SK-N-DZ (cell line): ENCODE results near the gene CTSH.
A peak's percentile ranks its signal among the peaks of the same experiment; 100 is the strongest.
"Not testable (repeated sequence)": the region's sequence is repeated elsewhere in the genome, so short reads cannot be mapped to it uniquely, and the experiment has no call there.

Experiments used
- DNase-seq: peaks from one replicate; pipeline ENCODE4 v3.0.0-alpha.2; 2015; ENCODE audit warnings: low spot score
- small RNA-seq, 2 experiments: library from RNA; depleted of rRNA; stranded (forward); fragments of <200 nt; gene quantifications; one replicate each; pipeline ENCODE3, GENCODE V24; 2014

CTSH gene

DNA sequence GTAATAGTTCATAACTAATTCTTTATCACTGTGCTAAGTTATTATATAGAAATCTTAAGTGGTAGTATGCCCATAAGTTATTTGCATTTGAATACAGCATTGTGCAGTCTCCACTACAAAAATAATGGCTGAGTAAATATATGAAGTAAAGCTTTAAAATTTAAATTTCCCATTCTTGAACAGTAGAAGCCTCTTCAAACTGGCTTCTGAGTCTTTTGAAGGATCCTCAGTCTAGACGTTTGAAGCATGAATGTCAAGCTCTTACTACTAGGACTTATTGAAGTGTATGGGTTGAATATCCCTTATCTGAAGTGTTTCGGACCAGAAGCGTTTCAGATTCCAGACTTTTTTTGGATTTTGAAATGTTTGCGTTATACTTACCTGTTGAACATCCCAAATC lies 55.8 kb downstream of the CTSH start:
- DNase-seq: no peak

GRCh38 chr15:78881681-78882080 lies 63.2 kb downstream of the CTSH start:
- no peak for DNase-seq

GRCh38 chr15:78880813-78881212 lies 64.0 kb downstream of the CTSH start:
- DNase-seq: no peak

DNA sequence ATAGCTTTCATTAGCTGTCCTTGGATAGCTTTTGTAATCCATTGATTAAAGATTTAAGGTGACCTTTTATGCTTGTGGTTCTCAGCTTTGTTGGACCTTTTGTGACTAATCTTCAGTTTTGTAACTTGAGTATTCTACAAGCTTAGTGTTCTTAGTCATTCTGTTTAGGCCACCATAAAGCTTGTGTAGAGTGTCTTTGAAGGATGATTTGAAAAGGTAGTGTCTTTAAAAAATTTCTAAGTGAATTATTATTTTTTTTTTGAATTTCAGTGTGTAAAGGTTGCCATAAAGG lies 64.7 kb downstream of the CTSH start:
- DNase-seq: no peak

GRCh38 chr15:78879517-78880241 lies 65.2 kb downstream of the CTSH start:
- DNase-seq: no peak

DNA sequence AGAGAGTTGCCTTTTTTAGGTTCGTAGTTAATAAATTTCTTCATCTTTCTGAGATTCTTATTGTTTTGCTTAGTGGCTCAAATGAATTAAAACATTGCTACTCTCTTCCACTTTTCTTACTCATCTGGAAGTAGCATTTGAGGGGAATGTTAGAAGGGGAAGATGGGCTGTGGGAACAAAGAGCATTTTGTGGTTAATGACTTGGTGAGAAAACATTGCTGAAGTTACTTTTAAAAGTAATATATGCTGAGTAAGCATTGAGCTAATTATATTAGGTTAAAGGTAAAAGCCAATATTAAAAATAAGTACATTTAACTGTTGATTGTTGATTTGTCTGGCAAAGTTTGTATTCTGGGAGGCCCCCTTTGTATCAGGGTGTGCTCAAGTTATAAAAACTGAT lies 66.5 kb downstream of the CTSH start:
- no peak for DNase-seq

DNA sequence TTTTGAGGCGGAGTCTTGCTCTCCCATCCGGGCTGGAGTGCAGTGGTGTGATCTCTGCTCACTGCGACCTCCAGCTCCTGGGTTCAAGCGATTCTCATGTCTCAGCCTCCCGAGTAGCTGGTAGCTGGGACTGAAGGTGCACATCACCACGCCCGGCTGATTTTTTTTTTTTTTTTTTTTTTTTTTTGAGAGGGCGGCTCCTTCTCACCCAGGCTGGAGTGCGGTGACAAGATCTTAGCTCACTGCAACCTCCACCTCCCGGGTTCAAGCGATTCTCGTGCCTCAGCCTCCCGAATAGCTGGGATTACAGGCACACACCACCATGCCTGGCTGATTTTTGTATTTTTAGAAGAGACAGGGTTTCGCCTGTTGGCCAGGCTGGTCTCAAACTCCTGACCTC lies 67.9 kb downstream of the CTSH start:
- not testable (repeated sequence) for DNase-seq

DNA sequence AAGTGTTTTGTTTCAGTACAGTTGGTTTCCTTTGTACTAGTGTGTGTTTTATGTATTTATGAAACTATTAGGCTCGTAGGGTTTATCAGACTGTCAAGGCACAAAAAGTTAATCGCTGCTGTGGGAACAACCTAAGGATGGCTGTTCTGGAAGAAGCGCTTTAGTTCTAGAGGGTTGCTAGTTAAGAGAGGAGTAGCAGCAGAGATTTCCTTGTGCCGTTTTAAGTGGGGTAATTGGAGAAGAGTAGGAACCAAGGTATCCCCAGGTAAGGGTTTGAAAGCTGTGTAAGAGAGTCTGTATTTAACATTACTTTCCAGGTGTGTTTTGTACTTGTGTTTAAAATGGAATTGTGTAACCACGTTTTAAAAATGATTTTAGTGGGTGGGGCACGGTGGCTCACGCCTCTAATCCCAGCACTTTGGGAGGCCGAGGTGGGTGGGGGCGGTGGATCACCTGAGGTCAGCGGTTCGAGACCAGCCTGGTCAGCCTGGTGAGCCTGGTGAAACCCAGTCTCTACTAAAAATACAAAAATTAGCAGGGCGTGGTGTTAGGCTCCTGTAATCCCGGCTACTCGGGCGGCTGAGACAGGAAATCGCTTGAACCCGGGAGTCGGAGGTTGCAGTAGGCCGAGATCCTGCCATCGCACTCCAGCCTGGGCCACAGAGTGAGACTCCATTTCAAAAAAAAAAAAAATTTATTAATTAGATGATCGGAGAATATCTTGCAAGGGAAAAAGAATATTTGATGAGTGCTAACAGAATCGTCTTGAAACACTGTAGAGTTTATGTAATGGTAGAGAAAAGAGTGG lies 69.5 kb downstream of the CTSH start:
- DNase-seq: no peak

- DNase-seq: peak; percentile 17
These were observed 70.8 kb downstream of the CTSH start for GRCh38 chr15:78873793-78874765.

DNA sequence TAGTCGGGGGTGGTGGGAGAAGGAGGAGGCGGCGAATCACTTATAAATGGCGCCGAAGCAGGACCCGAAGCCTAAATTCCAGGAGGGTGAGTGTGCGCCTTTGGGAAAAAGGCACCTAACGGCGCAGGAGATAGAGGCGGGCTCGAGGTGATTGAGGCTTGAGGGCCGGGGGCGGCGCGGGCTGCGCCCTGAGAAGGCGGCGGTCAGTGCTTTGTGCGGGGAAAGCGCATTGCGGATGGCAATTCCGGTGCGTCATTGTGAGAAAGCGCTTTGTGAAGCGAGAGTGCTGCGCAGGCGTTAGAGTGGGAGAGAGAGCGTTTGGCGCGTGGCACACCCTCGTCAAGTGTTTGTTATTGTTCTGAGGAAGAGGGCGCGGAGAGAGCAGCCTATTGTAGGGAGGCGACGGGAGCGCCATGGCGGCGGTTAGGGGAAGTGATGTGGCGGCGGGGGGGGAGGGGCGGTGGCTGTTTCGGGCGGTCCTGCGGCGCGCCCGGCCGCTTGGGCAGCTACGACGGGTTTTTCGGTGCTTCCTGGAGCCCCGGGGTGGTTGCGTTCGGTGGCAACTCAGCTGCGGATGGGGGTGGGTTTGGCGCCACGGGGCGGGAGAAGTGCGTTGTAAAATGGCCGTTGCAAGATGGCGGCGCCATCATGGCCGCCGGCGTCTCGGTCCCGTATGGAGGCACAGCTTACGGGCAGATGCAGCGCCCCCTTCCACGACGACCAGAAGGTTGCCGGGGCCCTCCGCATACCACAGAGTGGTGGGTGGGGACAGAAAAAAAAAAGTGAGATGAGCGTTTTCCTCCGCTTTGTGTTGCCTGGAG lies 71.7 kb downstream of the CTSH start:
- peak; percentile 92 for DNase-seq

DNA sequence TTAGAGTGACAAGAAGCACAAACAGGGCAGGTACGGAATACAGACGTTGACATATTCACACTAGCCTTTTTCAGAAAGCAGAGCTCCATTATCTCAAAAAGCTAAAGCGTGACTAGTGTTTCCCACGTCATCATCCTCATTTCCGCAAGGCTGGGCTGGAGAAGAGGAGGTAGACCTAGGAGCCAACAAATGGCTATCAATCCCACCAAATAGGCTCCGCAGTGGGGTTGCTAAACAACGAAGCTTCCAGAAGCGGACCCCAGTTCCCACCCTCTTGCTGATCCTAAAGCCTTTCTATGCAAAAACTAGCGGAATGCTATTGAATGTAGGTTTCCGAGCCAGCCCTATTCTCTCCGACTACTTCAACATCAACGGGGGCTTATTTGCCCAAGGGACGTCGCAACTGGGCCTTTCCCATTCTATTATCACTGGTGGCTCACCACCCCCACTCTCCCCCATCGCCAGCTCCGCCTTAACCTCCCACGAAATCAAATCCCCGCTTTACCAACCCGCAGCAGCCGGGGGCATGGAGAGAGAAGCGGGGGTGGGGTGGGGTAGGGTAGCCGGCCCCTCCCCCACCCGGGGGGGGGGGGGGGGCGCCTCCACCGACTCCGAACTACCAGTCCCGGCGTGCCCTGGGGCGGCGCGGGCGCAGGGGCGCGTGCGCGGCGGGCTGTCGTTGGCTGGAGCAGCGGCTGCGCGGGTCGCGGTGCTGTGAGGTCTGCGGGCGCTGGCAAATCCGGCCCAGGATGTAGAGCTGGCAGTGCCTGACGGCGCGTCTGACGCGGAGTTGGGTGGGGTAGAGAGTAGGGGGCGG lies 72.5 kb downstream of the CTSH start, which contains the start of gene MORF4L1:
Gene MORF4L1, plus strand, starts transcription at position 736 of the 817 bp plus-strand sequence. CDS start 128 bp downstream, outside the sequence.
- DNase-seq: peak; percentile 96

GRCh38 chr15:78871483-78872127 lies 73.2 kb downstream of the CTSH start:
- DNase-seq: not testable (repeated sequence)

Small RNAs within 50 kb of the gene (small RNA-seq; reads per million reads assigned to genes)
- 0 reads per million in 2 experiments for gene RNU6-415P
